GM10266 (cell line): Measurements from ENCODE around the gene ITCH.

Source experiments
- DNase-seq: peaks from one replicate; pipeline ENCODE4 v3.0.0; 2012; ENCODE audit errors: extremely low spot score
- CTCF ChIP-seq: IDR thresholded peaks from 2 replicates; pipeline ENCODE4 v1.5.1; 2012; ENCODE audit warnings: mild to moderate bottlenecking, low read depth; ENCODE audit not compliant: control insufficient read depth, insufficient read depth; ENCODE audit errors: missing control alignments

The ITCH gene

GRCh38 chr20:34535857-34536256 is 172.8 kb downstream of the ITCH start:
- TF ChIP-seq CTCF = no peak
- DNase-seq = no peak

GRCh38 chr20:34536798-34537394 is 173.8 kb downstream of the ITCH start:
- DNase-seq = no peak

GRCh38 chr20:34537651-34538050 is 174.6 kb downstream of the ITCH start:
- DNase-seq = no peak
- TF ChIP-seq CTCF = no peak

More at GRCh38 chr20:34536798-34537394, 173.8 kb downstream of the ITCH start:
- TF ChIP-seq CTCF = peak; percentile 37

GRCh38 chr20:34538671-34539123 is 175.6 kb downstream of the ITCH start:
- peak; percentile 54 for DNase-seq
- peak; percentile 84 for TF ChIP-seq CTCF

GRCh38 chr20:34539756-34540155 is 176.7 kb downstream of the ITCH start:
- DNase-seq = no peak
- no peak for TF ChIP-seq CTCF

GRCh38 chr20:34540596-34541263 is 177.7 kb downstream of the ITCH start:
- no peak for TF ChIP-seq CTCF
- DNase-seq = no peak

- TF ChIP-seq CTCF = no peak
- no peak for DNase-seq
Measured at GRCh38 chr20:34541264-34541901, 178.3 kb downstream of the ITCH start.
